ENCODE results near the gene C3orf18.

Gene C3orf18

GRCh38 chr3:50588759-50589433 is 21.3 kb upstream of the C3orf18 start:
- in situ Hi-C loops (cut with HindIII; ENCODE audit: low sequenced_read_pairs) = no loop called here
- no peak overlapping the region for H3K4me3 ChIP-seq (ENCODE audit: low read depth, low read length)
- TF ChIP-seq CTCF (IDR thresholded peaks at IDR 0.05; ENCODE audit: low read depth, low read length, missing control alignments) = no peak
- DNase-seq (ENCODE audit: low read depth) = no peak

GRCh38 chr3:50587806-50588758 is 20.5 kb upstream of the C3orf18 start:
- in situ Hi-C loops (cut with HindIII; ENCODE audit: low sequenced_read_pairs) = no loop called here
- DNase-seq (ENCODE audit: low read depth) = no peak
- no peak overlapping the region for H3K4me3 ChIP-seq (ENCODE audit: low read depth, low read length)
- TF ChIP-seq CTCF (IDR thresholded peaks at IDR 0.05; ENCODE audit: low read depth, low read length, missing control alignments) = no peak

- no peak for TF ChIP-seq CTCF (IDR thresholded peaks at IDR 0.05; ENCODE audit: low read depth, low read length, missing control alignments)
- no peak overlapping the region for H3K4me3 ChIP-seq (ENCODE audit: low read depth, low read length)
- DNase-seq (ENCODE audit: low read depth) = no peak
- in situ Hi-C loops (cut with HindIII; ENCODE audit: low sequenced_read_pairs) = no loop called here
These were observed 19.8 kb upstream of the C3orf18 start for GRCh38 chr3:50587373-50587772.

- no peak for DNase-seq (ENCODE audit: low read depth)
- in situ Hi-C loops (cut with HindIII; ENCODE audit: low sequenced_read_pairs) = no loop called here
- no peak overlapping the region for H3K4me3 ChIP-seq (ENCODE audit: low read depth, low read length)
- no peak for TF ChIP-seq CTCF (IDR thresholded peaks at IDR 0.05; ENCODE audit: low read depth, low read length, missing control alignments)
These were observed 19.2 kb upstream of the C3orf18 start for GRCh38 chr3:50586763-50587070.

- in situ Hi-C loops (cut with HindIII; ENCODE audit: low sequenced_read_pairs) = no loop called here
- H3K4me3 ChIP-seq (ENCODE audit: low read depth, low read length) = no peak overlapping the region
- no peak for DNase-seq (ENCODE audit: low read depth)
- TF ChIP-seq CTCF (IDR thresholded peaks at IDR 0.05; ENCODE audit: low read depth, low read length, missing control alignments) = no peak
These were observed 18.6 kb upstream of the C3orf18 start for GRCh38 chr3:50585919-50586762.

GRCh38 chr3:50584391-50584790 is 16.8 kb upstream of the C3orf18 start:
- in situ Hi-C loops (cut with HindIII; ENCODE audit: low sequenced_read_pairs) = no loop called here
- DNase-seq (ENCODE audit: low read depth) = no peak

More at GRCh38 chr3:50584391-50584790, 16.8 kb upstream of the C3orf18 start:
- no peak for TF ChIP-seq CTCF (IDR thresholded peaks at IDR 0.05; ENCODE audit: low read depth, low read length, missing control alignments)
- H3K4me3 ChIP-seq (ENCODE audit: low read depth, low read length) = no peak overlapping the region

All from astrocyte of the cerebellum (primary cell).